Measurements from ENCODE around the gene SMURF1. TPM values are rescaled to one million over a fixed set of nuclear protein-coding genes. Genes with fewer than 3 reads are reported as not detected.
A peak's percentile ranks its signal among the peaks of the same experiment; 100 is the strongest.

Gene SMURF1
- total and polyA plus RNA-seq, 2 of the 4 experiments (the other 2 are of a cell fraction), result 13.4 to 20.3 TPM

DNA sequence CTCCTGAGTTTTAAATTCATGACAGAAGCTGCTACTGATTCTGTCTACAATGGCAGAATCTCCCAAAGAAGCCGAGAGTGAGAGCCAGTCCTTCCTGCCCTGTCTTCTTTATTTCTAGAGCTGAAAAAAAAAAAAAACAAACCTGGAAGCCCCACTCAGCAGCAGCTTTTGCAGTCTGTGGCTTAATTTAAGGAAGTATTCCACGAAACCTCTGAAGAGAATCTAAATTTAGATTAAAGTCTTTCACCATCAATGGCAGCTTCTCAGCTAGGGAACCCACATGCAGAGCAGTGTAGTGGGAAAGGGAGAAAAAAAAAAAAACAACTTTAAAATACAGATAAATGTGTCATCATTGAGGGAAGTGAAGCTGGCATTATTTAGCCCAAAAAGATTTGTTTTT, 23.4 kb downstream of the SMURF1 start:
- no TSS peak for BruUV-seq (replicated peaks)
- intact Hi-C loops (cut with micrococcal nuclease), result no loop called here
- Histone ChIP-seq H3K9ac (ENCODE audit: low read depth, low read length) (no peak overlapping the region), H4K5ac (ENCODE audit: low read depth, low read length) (no peak overlapping the region), H2AK5ac (ENCODE audit: low read depth, low read length) (no peak overlapping the region), H3K27me3 (ENCODE audit: control insufficient read depth, insufficient read depth, low read length) (no peaks in the 10 kb centered on the region), H2BK20ac (ENCODE audit: low read depth, low read length) (no peak overlapping the region), H2BK5ac (ENCODE audit: low read depth, low read length, poor library complexity, severe bottlenecking) (no peak overlapping the region), H3K9me1 (ENCODE audit: insufficient read depth, low read length) (peaks cover 16% of the 10 kb centered on the region), H2BK120ac (ENCODE audit: low read depth, low read length) (no peak overlapping the region), H3K4me3 (ENCODE audit: insufficient read depth, low read depth, low read length) (no peak overlapping the region), H3K23ac (ENCODE audit: low read depth, low read length) (no peak overlapping the region), H2BK15ac (ENCODE audit: low read depth, low read length) (no peak overlapping the region), H3K4ac (ENCODE audit: low read depth, low read length) (no peak overlapping the region), H3K9me3 (ENCODE audit: control insufficient read depth, insufficient read depth, low read length) (0 out of 2 replicates have a peak, but pooled peaks cover 2% of the 10 kb centered on the region), H3K4me2 (ENCODE audit: low read depth, low read length) (no peak overlapping the region), H4K91ac (ENCODE audit: insufficient read depth, low read depth, low read length) (no peak overlapping the region), H3K79me1 (ENCODE audit: low read depth in 1 of 2, low read length in 2 of 2) (peaks cover 10 to 65% of the 10 kb centered on the region in 2 experiments), H3K18ac (ENCODE audit: low read depth, low read length) (no peak overlapping the region), H4K20me1 (ENCODE audit: insufficient read depth, low read length) (peaks cover 60% of the 10 kb centered on the region), H2AK9ac (replicated peaks; ENCODE audit: low read depth, low read length, poor library complexity) (no peak overlapping the region), H3K36me3 (ENCODE audit: control insufficient read depth, insufficient read depth, low read length) (peaks cover 3% of the 10 kb centered on the region), H3K56ac (ENCODE audit: extremely low read depth, insufficient read depth, low read length) (no peak overlapping the region), H2AFZ (replicated peaks; ENCODE audit: low read length, poor library complexity) (no peak overlapping the region), H3K4me1 (ENCODE audit: control insufficient read depth, insufficient read depth, low read length) (peaks cover 14% of the 10 kb centered on the region), H3K14ac (replicated peaks; ENCODE audit: low read depth, low read length) (no peak overlapping the region), H3K27ac (ENCODE audit: insufficient read depth, low read length) (no peak overlapping the region), H4K8ac (ENCODE audit: low read depth in 2 of 2, low read length in 2 of 2) (no peak overlapping the region)
- DNase-seq, result peak; percentile 19
- POLR2A ChIA-PET (ENCODE audit: unreplicated experiment), result no interaction called here
- no peak for TF ChIP-seq MAZ (IDR thresholded peaks at IDR 0.05; ENCODE audit: borderline replicate concordance, low read depth, low read length)
- no peak for TF ChIP-seq MXI1 (IDR thresholded peaks at IDR 0.05; ENCODE audit: borderline replicate concordance, low read depth, low read length)
- no peak for TF ChIP-seq POLR2A (IDR thresholded peaks at IDR 0.05; ENCODE audit: low read depth, low read length)
- TF ChIP-seq FOS (IDR thresholded peaks at IDR 0.05; ENCODE audit: low read depth, low read length), result no peak
- no peak for TF ChIP-seq ELK1 (IDR thresholded peaks at IDR 0.05; ENCODE audit: borderline replicate concordance, low read depth, low read length)
- no peak for TF ChIP-seq RCOR1 (IDR thresholded peaks at IDR 0.05; ENCODE audit: insufficient replicate concordance, low read length)
- TF ChIP-seq NFE2L2 (IDR thresholded peaks at IDR 0.05; ENCODE audit: low read depth, low read length), result no peak
- no peak for TF ChIP-seq MAFK (IDR thresholded peaks at IDR 0.05; ENCODE audit: low read depth, low read length)
- TF ChIP-seq USF2 (IDR thresholded peaks at IDR 0.05; ENCODE audit: low read depth, low read length), result no peak
- TF ChIP-seq, protein P1, sequence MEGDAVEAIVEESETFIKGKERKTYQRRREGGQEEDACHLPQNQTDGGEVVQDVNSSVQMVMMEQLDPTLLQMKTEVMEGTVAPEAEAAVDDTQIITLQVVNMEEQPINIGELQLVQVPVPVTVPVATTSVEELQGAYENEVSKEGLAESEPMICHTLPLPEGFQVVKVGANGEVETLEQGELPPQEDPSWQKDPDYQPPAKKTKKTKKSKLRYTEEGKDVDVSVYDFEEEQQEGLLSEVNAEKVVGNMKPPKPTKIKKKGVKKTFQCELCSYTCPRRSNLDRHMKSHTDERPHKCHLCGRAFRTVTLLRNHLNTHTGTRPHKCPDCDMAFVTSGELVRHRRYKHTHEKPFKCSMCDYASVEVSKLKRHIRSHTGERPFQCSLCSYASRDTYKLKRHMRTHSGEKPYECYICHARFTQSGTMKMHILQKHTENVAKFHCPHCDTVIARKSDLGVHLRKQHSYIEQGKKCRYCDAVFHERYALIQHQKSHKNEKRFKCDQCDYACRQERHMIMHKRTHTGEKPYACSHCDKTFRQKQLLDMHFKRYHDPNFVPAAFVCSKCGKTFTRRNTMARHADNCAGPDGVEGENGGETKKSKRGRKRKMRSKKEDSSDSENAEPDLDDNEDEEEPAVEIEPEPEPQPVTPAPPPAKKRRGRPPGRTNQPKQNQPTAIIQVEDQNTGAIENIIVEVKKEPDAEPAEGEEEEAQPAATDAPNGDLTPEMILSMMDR (conservative IDR thresholded peaks at IDR 0.05; ENCODE audit: low read depth, low read length), result no peak
- TF ChIP-seq BHLHE40 (IDR thresholded peaks at IDR 0.05; ENCODE audit: low read depth, low read length), result no peak
- TF ChIP-seq SMC3 (IDR thresholded peaks at IDR 0.05; ENCODE audit: low read depth, low read length), result no peak
- no peak for TF ChIP-seq RFX5 (IDR thresholded peaks at IDR 0.05; ENCODE audit: low read depth, low read length)
- no peak for TF ChIP-seq RAD21 (IDR thresholded peaks at IDR 0.05; ENCODE audit: low read length)
- TF ChIP-seq CEBPB (IDR thresholded peaks at IDR 0.05; ENCODE audit: low read depth, low read length), result no peak
- no peak for TF ChIP-seq CHD1 (IDR thresholded peaks at IDR 0.05; ENCODE audit: low read depth, low read length)
- no peak for ATAC-seq (ENCODE audit: low read depth)
- in situ Hi-C loops (cut with MboI; ENCODE audit: low sequenced_read_pairs), result no loop called here
- dilution Hi-C loops (cut with HindIII; ENCODE audit: low sequenced_read_pairs, unreplicated experiment), result no loop called here
- CTCF ChIA-PET, result interaction anchor here (0.9 to 1.6 kb wide), 2 partner anchors 9 kb away, joined by 3 to 4 read pairs; no protein-coding TSS in a partner anchor
- WGBS, 2 experiments (ENCODE audit: extremely low coverage in 2 of 2, insufficient read length in 1 of 2), result no CpG with 5 or more reads among the region's 2 CpGs
